IMR-90 (cell line): ENCODE measurements around the gene RAET1G. TPM values are rescaled to one million over a fixed set of nuclear protein-coding genes. Genes with fewer than 3 reads are reported as not detected.

ENCODE experiments used
- ATAC-seq: fragments of 200-7000 bp; cut with Tn5 transposase; 2 replicates; pipeline ENCODE4 v1.9.1; 2020; ENCODE audit warnings: low read depth, mild to moderate bottlenecking, moderate library complexity
- BruUV-seq: library from RNA; stranded (reverse); fragments of 400-500 nt; replicated peaks from 2 replicates; lab custom pipeline; 2021; lab: Mats Ljungman, UMichigan
- CTCF ChIA-PET: fragments of 300-600 bp; formaldehyde crosslinking; extraction: SDS; loops from one replicate; lab custom pipeline; 2021; ENCODE audit warnings: antibody characterized with exemption; lab: Yijun Ruan, JAX
- POLR2A ChIA-PET: fragments of 300-600 bp; sonication (Branson Sonifier 250); formaldehyde crosslinking; loops from one replicate; lab custom pipeline; 2022; ENCODE audit warnings: antibody characterized with exemption; ENCODE audit not compliant: unreplicated experiment; lab: Charles Lee
- DNase-seq: peaks from one replicate; pipeline ENCODE4 v3.0.0; 2013
- H2AFZ ChIP-seq: replicated peaks from 2 replicates; pipeline ENCODE3; 2013; ENCODE audit warnings: low read length, mild to moderate bottlenecking; ENCODE audit not compliant: poor library complexity
- H2AK5ac ChIP-seq: 2 replicates; pipeline ENCODE4 v1.6.1; 2013; ENCODE audit warnings: low read depth, low read length, inconsistent platforms
- H2AK9ac ChIP-seq: replicated peaks from 2 replicates; pipeline ENCODE3; 2013; ENCODE audit warnings: mild to moderate bottlenecking, low read depth, low read length, moderate library complexity; ENCODE audit not compliant: poor library complexity
- H2BK120ac ChIP-seq: 2 replicates; pipeline ENCODE4 v1.6.1; 2013; ENCODE audit warnings: low read depth, low read length, inconsistent platforms
- H2BK15ac ChIP-seq: 3 replicates; pipeline ENCODE4 v1.6.1; 2013; ENCODE audit warnings: low read depth, low read length, inconsistent platforms
- H2BK20ac ChIP-seq: 2 replicates; pipeline ENCODE4 v1.6.1; 2013; ENCODE audit warnings: low read depth, mild to moderate bottlenecking, inconsistent platforms, low read length, moderate library complexity
- H2BK5ac ChIP-seq: 2 replicates; pipeline ENCODE4 v1.6.1; 2013; ENCODE audit warnings: mild to moderate bottlenecking, low read depth, low read length, inconsistent platforms; ENCODE audit not compliant: poor library complexity, severe bottlenecking
- H3K14ac ChIP-seq: replicated peaks from 2 replicates; pipeline ENCODE4 v1.6.1; 2013; ENCODE audit warnings: low read depth, low read length, inconsistent platforms
- H3K18ac ChIP-seq: 2 replicates; pipeline ENCODE4 v1.6.1; 2013; ENCODE audit warnings: low read depth, low read length, control low read depth
- H3K23ac ChIP-seq: 2 replicates; pipeline ENCODE4 v1.6.1; 2013; ENCODE audit warnings: low read depth, low read length, inconsistent platforms
- H3K27ac ChIP-seq: 2 replicates; pipeline ENCODE4 v1.5.1; 2013; ENCODE audit warnings: mild to moderate bottlenecking, control low read depth, low read length; ENCODE audit not compliant: insufficient read depth
- H3K27me3 ChIP-seq: 2 replicates; pipeline ENCODE4 v1.6.1; 2013; ENCODE audit warnings: low read length; ENCODE audit not compliant: control insufficient read depth, insufficient read depth
- H3K36me3 ChIP-seq: 2 replicates; pipeline ENCODE4 v1.6.1; 2013; ENCODE audit warnings: low read length, mixed read lengths; ENCODE audit not compliant: control insufficient read depth, insufficient read depth
- H3K4ac ChIP-seq: 2 replicates; pipeline ENCODE4 v1.6.1; 2013; ENCODE audit warnings: low read depth, low read length, inconsistent platforms
- H3K4me1 ChIP-seq: 2 replicates; pipeline ENCODE4 v1.6.1; 2013; ENCODE audit warnings: low read length, mixed read lengths; ENCODE audit not compliant: control insufficient read depth, insufficient read depth
- H3K4me2 ChIP-seq: 2 replicates; pipeline ENCODE4 v1.6.1; 2013; ENCODE audit warnings: low read depth, mild to moderate bottlenecking, control low read depth, low read length, moderate library complexity
- H3K4me3 ChIP-seq: 2 replicates; pipeline ENCODE4 v1.5.1; 2013; ENCODE audit warnings: low read depth, mild to moderate bottlenecking, control low read depth, low read length, moderate library complexity; ENCODE audit not compliant: insufficient read depth
- H3K56ac ChIP-seq: 2 replicates; pipeline ENCODE4 v1.6.1; 2013; ENCODE audit warnings: low read length, inconsistent platforms; ENCODE audit not compliant: insufficient read depth; ENCODE audit errors: extremely low read depth
- H3K79me1 ChIP-seq, 2 experiments: 2 replicates each; pipeline ENCODE4 v1.6.1; 2013; ENCODE audit warnings: low read length in 2 of 2, inconsistent platforms in 1 of 2, low read depth in 1 of 2
- H3K9ac ChIP-seq: 2 replicates; pipeline ENCODE4 v1.6.1; 2013; ENCODE audit warnings: low read depth, low read length, control low read depth
- H3K9me1 ChIP-seq: 2 replicates; pipeline ENCODE4 v1.6.1; 2013; ENCODE audit warnings: low read length, inconsistent platforms; ENCODE audit not compliant: insufficient read depth
- H3K9me3 ChIP-seq: 2 replicates; pipeline ENCODE4 v1.6.1; 2013; ENCODE audit warnings: low read length; ENCODE audit not compliant: control insufficient read depth, insufficient read depth
- H4K20me1 ChIP-seq: 2 replicates; pipeline ENCODE4 v1.6.1; 2013; ENCODE audit warnings: low read length, inconsistent platforms; ENCODE audit not compliant: insufficient read depth
- H4K5ac ChIP-seq: 2 replicates; pipeline ENCODE4 v1.6.1; 2013; ENCODE audit warnings: mild to moderate bottlenecking, low read depth, low read length, control low read depth
- H4K8ac ChIP-seq, 2 experiments: 2 replicates each; pipeline ENCODE4 v1.6.1; 2013; ENCODE audit warnings: low read depth in 2 of 2, low read length in 2 of 2, control low read depth in 1 of 2, inconsistent platforms in 1 of 2
- H4K91ac ChIP-seq: 2 replicates; pipeline ENCODE4 v1.6.1; 2013; ENCODE audit warnings: low read depth, low read length, inconsistent platforms; ENCODE audit not compliant: insufficient read depth
- BHLHE40 ChIP-seq: fragments of 150-350 bp; IDR thresholded peaks from 2 replicates; pipeline ENCODE4 v1.6.1; 2016; ENCODE audit warnings: mild to moderate bottlenecking, low read depth, low read length
- CHD1 ChIP-seq: IDR thresholded peaks from 2 replicates; pipeline ENCODE4 v1.6.1; 2012; ENCODE audit warnings: low read depth, low read length, improper control_type of control experiment
- FOS ChIP-seq: fragments of 150-350 bp; IDR thresholded peaks from 2 replicates; pipeline ENCODE4 v1.6.1; 2016; ENCODE audit warnings: low read depth, low read length
- MAFK ChIP-seq: IDR thresholded peaks from 2 replicates; pipeline ENCODE4 v1.6.1; 2012; ENCODE audit warnings: low read depth, low read length, improper control_type of control experiment
- MAZ ChIP-seq: IDR thresholded peaks from 2 replicates; pipeline ENCODE4 v1.6.1; 2012; ENCODE audit warnings: low read depth, mild to moderate bottlenecking, low read length, improper control_type of control experiment, moderate library complexity, borderline replicate concordance
- MXI1 ChIP-seq: IDR thresholded peaks from 2 replicates; pipeline ENCODE4 v1.6.1; 2012; ENCODE audit warnings: low read depth, mild to moderate bottlenecking, low read length, moderate library complexity, borderline replicate concordance
- NFE2L2 ChIP-seq: fragments of 150-350 bp; IDR thresholded peaks from 2 replicates; pipeline ENCODE4 v1.6.1; 2016; ENCODE audit warnings: low read depth, mild to moderate bottlenecking, low read length
- POLR2A ChIP-seq: IDR thresholded peaks from 2 replicates; pipeline ENCODE4 v1.6.1; 2012; ENCODE audit warnings: mild to moderate bottlenecking, low read depth, low read length
- RAD21 ChIP-seq: IDR thresholded peaks from 2 replicates; pipeline ENCODE4 v1.6.1; 2012; ENCODE audit warnings: low read length, improper control_type of control experiment
- RCOR1 ChIP-seq: IDR thresholded peaks from 2 replicates; pipeline ENCODE4 v1.6.1; 2012; ENCODE audit warnings: mild to moderate bottlenecking, low read length, improper control_type of control experiment; ENCODE audit not compliant: insufficient replicate concordance
- RFX5 ChIP-seq: IDR thresholded peaks from 2 replicates; pipeline ENCODE4 v1.8.0; 2012; ENCODE audit warnings: low read depth, mild to moderate bottlenecking, low read length, moderate library complexity
- SMC3 ChIP-seq: fragments of 150-350 bp; IDR thresholded peaks from 2 replicates; pipeline ENCODE4 v1.6.1; 2016; ENCODE audit warnings: low read depth, mild to moderate bottlenecking, antibody characterized with exemption, low read length, moderate library complexity
- WGBS, 2 experiments: methylation state at CpG; one replicate each; pipeline versions ENCODE4 v1.1.5 to v1.1.7; 2013; ENCODE audit warnings: missing lambda C conversion rate in 2 of 2; ENCODE audit not compliant: insufficient read length in 1 of 2; ENCODE audit errors: extremely low coverage in 2 of 2; 5-methylcytosine and 5-hydroxymethylcytosine counted together
- dilution Hi-C: fragments of 300-500 bp; cut with HindIII; formaldehyde crosslinking; loops from one replicate; pipeline ENCODE4 v1.14.3; 2018; ENCODE audit warnings: low sequenced_read_pairs; ENCODE audit not compliant: unreplicated experiment
- in situ Hi-C: fragments of 300-500 bp; cut with MboI; formaldehyde crosslinking; loops from 3 replicates; pipeline ENCODE4 v1.14.3; 2019; ENCODE audit warnings: low sequenced_read_pairs, inconsistent platforms, mixed read lengths
- intact Hi-C: fragments of 100-400 bp; cut with micrococcal nuclease; formaldehyde crosslinking; loops from 2 replicates; pipeline ENCODE4 v1.10.0; 2022
- polyA plus RNA-seq, 3 experiments: library from polyadenylated mRNA; depleted of rRNA; stranded (reverse); fragments of >200 nt; gene quantifications; 2 replicates each; pipeline ENCODE4 v1.2.3, GENCODE V29; 2012; ENCODE audit warnings: low replicate concordance in 1 of 3
- total RNA-seq: library from RNA; depleted of rRNA; stranded (reverse); fragments of >200 nt; gene quantifications from 2 replicates; pipeline ENCODE4 v1.2.3, GENCODE V29; 2012
- TF ChIP-seq, protein P1 (sequence below): fragments of 150-350 bp; IDR thresholded peaks from 2 replicates; pipeline ENCODE4 v1.6.1; 2017; ENCODE audit warnings: mild to moderate bottlenecking, antibody characterized with exemption, low read length, low read depth
- TF ChIP-seq, protein P2 (sequence below): fragments of 150-350 bp; IDR thresholded peaks from 2 replicates; pipeline ENCODE4 v1.6.1; 2016; ENCODE audit warnings: low read depth, mild to moderate bottlenecking, low read length, moderate library complexity, borderline replicate concordance
- TF ChIP-seq, protein P3 (sequence below): conservative IDR thresholded peaks from 2 replicates; pipeline ENCODE4 v1.5.1; 2012; ENCODE audit warnings: mild to moderate bottlenecking, low read depth, low read length, improper control_type of control experiment

The RAET1G gene
- total and polyA plus RNA-seq, 2 of the 4 experiments (the other 2 are of a cell fraction), result 1.3 to 4.2 TPM

DNA sequence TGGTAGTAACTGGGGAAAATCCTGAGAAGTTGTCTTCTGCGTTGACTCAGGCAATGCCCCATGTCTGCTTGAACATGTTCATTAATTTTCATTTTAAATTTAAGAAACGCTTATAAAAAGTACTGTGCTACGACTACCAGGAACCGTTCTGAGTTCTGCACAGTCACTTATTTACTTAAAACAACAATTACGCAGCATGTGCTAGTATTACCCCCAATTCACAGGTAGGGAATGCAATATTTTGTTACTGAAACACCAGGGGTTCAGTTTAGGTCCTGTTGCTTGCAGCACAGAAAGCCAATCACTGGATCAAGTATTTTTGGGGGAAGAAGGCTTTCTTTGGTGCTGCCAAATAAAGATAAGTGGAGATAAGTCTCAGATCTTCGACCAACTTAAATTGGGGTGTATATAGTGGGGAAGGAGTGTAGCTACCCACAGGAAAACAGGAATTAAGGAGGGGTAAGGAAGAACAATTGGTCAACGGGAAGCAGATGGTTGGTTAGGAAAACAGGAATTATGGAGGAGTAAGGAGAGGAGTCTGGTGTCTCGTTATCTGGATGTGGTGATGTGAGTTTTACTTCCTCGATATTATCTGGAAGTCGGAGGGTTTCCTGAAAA lies 53.5 kb downstream of the RAET1G start:
- no peak overlapping the region for H2BK15ac ChIP-seq
- no peak overlapping the region for H4K5ac ChIP-seq
- no peak overlapping the region for H4K91ac ChIP-seq
- H3K4ac ChIP-seq, result no peak overlapping the region
- H3K4me3 ChIP-seq, result no peak overlapping the region
- peaks cover 4% of the 10 kb centered on the region; the same call in 1 of the 2 replicates for H3K4me1 ChIP-seq
- dilution Hi-C loops (no loop called here), intact Hi-C loops (loop anchor here (5.0 kb wide), 1 partner anchor 322 kb away; the partner anchor contains the start of gene PPIL4), in situ Hi-C loops (loop anchor here (5.0 kb wide), 2 partner anchors 37 to 53 kb away; partner anchors contain the start of gene RAET1G)
- no peak for ATAC-seq
- no peaks in the 10 kb centered on the region for H3K9me1 ChIP-seq
- H3K36me3 ChIP-seq, result no peaks in the 10 kb centered on the region
- no peak overlapping the region for H3K14ac ChIP-seq
- no peaks in the 10 kb centered on the region for H4K20me1 ChIP-seq
- H2BK20ac ChIP-seq, result no peak overlapping the region
- H2AK9ac ChIP-seq, result no peak overlapping the region
- no peak overlapping the region for H3K9ac ChIP-seq
- no peak overlapping the region for H3K56ac ChIP-seq
- no peak overlapping the region for H3K27ac ChIP-seq
- no peak overlapping the region for H3K23ac ChIP-seq
- H3K18ac ChIP-seq, result no peak overlapping the region
- H2BK120ac ChIP-seq, result no peak overlapping the region
- no peak overlapping the region for H2BK5ac ChIP-seq
- no peak for DNase-seq
- BruUV-seq, result no TSS peak
- 81% methylated on average over 4 of the region's 10 CpGs; no CpG with 5 or more reads in 1 of the 2 experiments for WGBS, 2 experiments
- POLR2A ChIA-PET, result interaction anchor here (0.5 kb wide), 1 partner anchor 53 kb away, joined by 6 read pairs; no protein-coding TSS in a partner anchor
- no peak overlapping the region for H3K4me2 ChIP-seq
- no peak overlapping the region for H4K8ac ChIP-seq
- no peak overlapping the region for H2AFZ ChIP-seq
- H3K79me1 ChIP-seq, result 0 out of 4 replicates have a peak, but pooled peaks cover 0 to 3% of the 10 kb centered on the region in 2 experiments
- no peaks in the 10 kb centered on the region for H3K9me3 ChIP-seq
- H3K27me3 ChIP-seq, result no peaks in the 10 kb centered on the region
- CTCF ChIA-PET, result interaction anchor here (1.0 kb wide), 1 partner anchor 29 kb away, joined by 3 read pairs; no protein-coding TSS in a partner anchor
- peak overlapping the region; percentile 27; the same call in 1 of the 2 replicates for H2AK5ac ChIP-seq
- TF ChIP-seq FOS (no peak), RFX5 (no peak), BHLHE40 (no peak), RCOR1 (no peak), CHD1 (no peak), RAD21 (no peak), NFE2L2 (no peak), MXI1 (no peak), POLR2A (no peak), MAFK (no peak), MAZ (no peak), SMC3 (no peak)
- TF ChIP-seq, protein P1, sequence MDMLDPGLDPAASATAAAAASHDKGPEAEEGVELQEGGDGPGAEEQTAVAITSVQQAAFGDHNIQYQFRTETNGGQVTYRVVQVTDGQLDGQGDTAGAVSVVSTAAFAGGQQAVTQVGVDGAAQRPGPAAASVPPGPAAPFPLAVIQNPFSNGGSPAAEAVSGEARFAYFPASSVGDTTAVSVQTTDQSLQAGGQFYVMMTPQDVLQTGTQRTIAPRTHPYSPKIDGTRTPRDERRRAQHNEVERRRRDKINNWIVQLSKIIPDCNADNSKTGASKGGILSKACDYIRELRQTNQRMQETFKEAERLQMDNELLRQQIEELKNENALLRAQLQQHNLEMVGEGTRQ, result no peak
- TF ChIP-seq, protein P2, sequence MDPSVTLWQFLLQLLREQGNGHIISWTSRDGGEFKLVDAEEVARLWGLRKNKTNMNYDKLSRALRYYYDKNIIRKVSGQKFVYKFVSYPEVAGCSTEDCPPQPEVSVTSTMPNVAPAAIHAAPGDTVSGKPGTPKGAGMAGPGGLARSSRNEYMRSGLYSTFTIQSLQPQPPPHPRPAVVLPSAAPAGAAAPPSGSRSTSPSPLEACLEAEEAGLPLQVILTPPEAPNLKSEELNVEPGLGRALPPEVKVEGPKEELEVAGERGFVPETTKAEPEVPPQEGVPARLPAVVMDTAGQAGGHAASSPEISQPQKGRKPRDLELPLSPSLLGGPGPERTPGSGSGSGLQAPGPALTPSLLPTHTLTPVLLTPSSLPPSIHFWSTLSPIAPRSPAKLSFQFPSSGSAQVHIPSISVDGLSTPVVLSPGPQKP, result no peak
- TF ChIP-seq, protein P3, sequence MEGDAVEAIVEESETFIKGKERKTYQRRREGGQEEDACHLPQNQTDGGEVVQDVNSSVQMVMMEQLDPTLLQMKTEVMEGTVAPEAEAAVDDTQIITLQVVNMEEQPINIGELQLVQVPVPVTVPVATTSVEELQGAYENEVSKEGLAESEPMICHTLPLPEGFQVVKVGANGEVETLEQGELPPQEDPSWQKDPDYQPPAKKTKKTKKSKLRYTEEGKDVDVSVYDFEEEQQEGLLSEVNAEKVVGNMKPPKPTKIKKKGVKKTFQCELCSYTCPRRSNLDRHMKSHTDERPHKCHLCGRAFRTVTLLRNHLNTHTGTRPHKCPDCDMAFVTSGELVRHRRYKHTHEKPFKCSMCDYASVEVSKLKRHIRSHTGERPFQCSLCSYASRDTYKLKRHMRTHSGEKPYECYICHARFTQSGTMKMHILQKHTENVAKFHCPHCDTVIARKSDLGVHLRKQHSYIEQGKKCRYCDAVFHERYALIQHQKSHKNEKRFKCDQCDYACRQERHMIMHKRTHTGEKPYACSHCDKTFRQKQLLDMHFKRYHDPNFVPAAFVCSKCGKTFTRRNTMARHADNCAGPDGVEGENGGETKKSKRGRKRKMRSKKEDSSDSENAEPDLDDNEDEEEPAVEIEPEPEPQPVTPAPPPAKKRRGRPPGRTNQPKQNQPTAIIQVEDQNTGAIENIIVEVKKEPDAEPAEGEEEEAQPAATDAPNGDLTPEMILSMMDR, result no peak
